HG02571 (cell line): ENCODE results near the gene CDADC1.
A peak's percentile ranks its signal among the peaks of the same experiment; 100 is the strongest.
"Not testable (repeated sequence)": the region's sequence is repeated elsewhere in the genome, so short reads cannot be mapped to it uniquely, and the experiment has no call there.

ENCODE experiments used
- ATAC-seq: cut with Tn5 transposase; IDR thresholded peaks from one replicate; pipeline ENCODE4 v1.9.1; 2021; ENCODE audit warnings: mild to moderate bottlenecking, moderate library complexity; ENCODE audit not compliant: unreplicated experiment

CDADC1 gene

GRCh38 chr13:49292742-49293486 is 45.2 kb downstream of the CDADC1 start:
- no peak for ATAC-seq

- not testable (repeated sequence) for ATAC-seq
Observed at GRCh38 chr13:49294723-49295122, 47.0 kb downstream of the CDADC1 start.

GRCh38 chr13:49295244-49295643 is 47.5 kb downstream of the CDADC1 start:
- no peak for ATAC-seq

- ATAC-seq, result no peak
Observed at GRCh38 chr13:49296659-49297058, 48.9 kb downstream of the CDADC1 start.

- ATAC-seq, result no peak
Observed at GRCh38 chr13:49297338-49297737, 49.6 kb downstream of the CDADC1 start.

GRCh38 chr13:49298416-49298815 is 50.7 kb downstream of the CDADC1 start:
- no peak for ATAC-seq

- ATAC-seq, result no peak
Observed at GRCh38 chr13:49298903-49299605, 51.3 kb downstream of the CDADC1 start.

GRCh38 chr13:49300276-49300675 is 52.6 kb downstream of the CDADC1 start:
- ATAC-seq, result no peak

- ATAC-seq, result peak; percentile 89
Observed at GRCh38 chr13:49300739-49301589, 53.2 kb downstream of the CDADC1 start.

- no peak for ATAC-seq
Observed at GRCh38 chr13:49302222-49302621, 54.5 kb downstream of the CDADC1 start.

GRCh38 chr13:49302817-49303216 is 55.1 kb downstream of the CDADC1 start:
- ATAC-seq, result no peak

GRCh38 chr13:49303533-49304252 is 56.0 kb downstream of the CDADC1 start:
- no peak for ATAC-seq

GRCh38 chr13:49304356-49304755 is 56.6 kb downstream of the CDADC1 start:
- ATAC-seq, result no peak

- ATAC-seq, result no peak
Observed at GRCh38 chr13:49304763-49305700, 57.3 kb downstream of the CDADC1 start.

- ATAC-seq, result no peak
Observed at GRCh38 chr13:49305792-49306425, 58.2 kb downstream of the CDADC1 start.

- ATAC-seq, result no peak
Observed at GRCh38 chr13:49307365-49307764, 59.6 kb downstream of the CDADC1 start.

- no peak for ATAC-seq
Observed at GRCh38 chr13:49308097-49308875, 60.6 kb downstream of the CDADC1 start.

- ATAC-seq, result no peak
Observed at GRCh38 chr13:49308921-49309408, 61.2 kb downstream of the CDADC1 start.
